HepG2 (cell line): Measurements from ENCODE around the gene SPCS1. TPM values are rescaled to one million over a fixed set of nuclear protein-coding genes. Genes with fewer than 3 reads are reported as not detected.

Experiments used
- GATAD1 ChIP-seq: IDR thresholded peaks from 2 replicates; pipeline ENCODE4 v1.6.1; 2016; ENCODE audit warnings: missing genetic modification reagents, missing compliant biosample characterization
- IKZF1 ChIP-seq: fragments of 450-650 bp; IDR thresholded peaks from 2 replicates; pipeline ENCODE4 v1.7.1; 2016
- MIER2 ChIP-seq: IDR thresholded peaks from 2 replicates; pipeline ENCODE4 v1.6.1; 2016; ENCODE audit warnings: missing biosample characterization, missing genetic modification reagents
- NR2F1 ChIP-seq, 2 experiments: fragments of 450-650 bp in 1 of 2; formaldehyde crosslinking in 1 of 2; IDR thresholded peaks; 2 replicates each; pipeline versions ENCODE4 v1.5.0 to v1.6.1; 2016 to 2020; ENCODE audit warnings: mild to moderate bottlenecking in 1 of 2, missing compliant biosample characterization in 1 of 2, missing genetic modification reagents in 1 of 2, moderate library complexity in 1 of 2
- PCBP1 ChIP-seq: fragments of 200-400 bp; formaldehyde crosslinking; IDR thresholded peaks from 2 replicates; pipeline ENCODE4 v1.6.1; 2017; ENCODE audit warnings: mild to moderate bottlenecking, low read depth, low read length, borderline replicate concordance
- RAD21 ChIP-seq: fragments of 450-650 bp; formaldehyde crosslinking; IDR thresholded peaks from 2 replicates; pipeline ENCODE4 v1.5.0; 2020; ENCODE audit warnings: mild to moderate bottlenecking
- SALL2 ChIP-seq: sonication (generic); formaldehyde crosslinking; IDR thresholded peaks from 2 replicates; pipeline ENCODE4 v1.8.1; 2023; ENCODE audit warnings: mild to moderate bottlenecking, missing genetic modification reagents, inconsistent platforms
- SIN3A ChIP-seq: IDR thresholded peaks from 2 replicates; pipeline ENCODE4 v1.6.1; 2011; ENCODE audit warnings: low read depth, mild to moderate bottlenecking, control low read depth, low read length, borderline replicate concordance
- SIX4 ChIP-seq: sonication (generic); formaldehyde crosslinking; IDR thresholded peaks from 2 replicates; pipeline ENCODE4 v1.4.0; 2020; ENCODE audit warnings: missing genetic modification reagents
- SNAPC2 ChIP-seq: sonication (generic); formaldehyde crosslinking; IDR thresholded peaks from 2 replicates; pipeline ENCODE4 v1.8.1; 2022; ENCODE audit warnings: mild to moderate bottlenecking, missing genetic modification reagents
- SYNCRIP ChIP-seq: fragments of 200-400 bp; formaldehyde crosslinking; IDR thresholded peaks from 2 replicates; pipeline ENCODE4 v1.6.1; 2018; ENCODE audit warnings: mild to moderate bottlenecking, low read depth, low read length; ENCODE audit not compliant: insufficient read depth
- ZBTB7A ChIP-seq: sonication (generic); formaldehyde crosslinking; IDR thresholded peaks from 2 replicates; pipeline ENCODE4 v1.8.0; 2022; ENCODE audit warnings: mild to moderate bottlenecking, missing genetic modification reagents
- ZNF17 ChIP-seq: sonication (generic); formaldehyde crosslinking; IDR thresholded peaks from 2 replicates; pipeline ENCODE4 v1.5.0; 2020; ENCODE audit warnings: mild to moderate bottlenecking, missing genetic modification reagents
- ZNF253 ChIP-seq: sonication (generic); formaldehyde crosslinking; IDR thresholded peaks from 2 replicates; pipeline ENCODE4 v1.8.0; 2022; ENCODE audit warnings: mild to moderate bottlenecking, missing genetic modification reagents, borderline replicate concordance
- ZNF530 ChIP-seq: sonication (generic); formaldehyde crosslinking; IDR thresholded peaks from 2 replicates; pipeline ENCODE4 v1.5.0; 2020; ENCODE audit warnings: low read depth, mild to moderate bottlenecking, missing genetic modification reagents
- ZNF674 ChIP-seq: sonication (generic); formaldehyde crosslinking; IDR thresholded peaks from 2 replicates; pipeline ENCODE4 v1.5.0; 2020; ENCODE audit warnings: low read depth, mild to moderate bottlenecking, missing genetic modification reagents
- ZNF816 ChIP-seq: sonication (generic); formaldehyde crosslinking; IDR thresholded peaks from 2 replicates; pipeline ENCODE4 v1.8.0; 2022; ENCODE audit warnings: missing genetic modification reagents, mild to moderate bottlenecking, borderline replicate concordance
- polyA plus RNA-seq, 8 experiments: library from polyadenylated mRNA; depleted of rRNA in 3 of 8; stranded (reverse) in 7 of 8; unstranded in 1 of 8; fragments of >200 nt; fragmentation: Illumina TruSeq in 4 of 8; extraction: Trizol in 4 of 8; gene quantifications; 2 replicates each; pipeline versions ENCODE4 v1.2.1 to v1.2.3, GENCODE V29; 2011 to 2016; ENCODE audit warnings: low read depth in 4 of 8, missing spikeins in 1 of 8, mixed read lengths in 1 of 8; ENCODE audit not compliant: insufficient read depth in 1 of 8
- total RNA-seq, 5 experiments: library from RNA; depleted of rRNA; stranded (reverse); fragments of >200 nt; fragmentation: Illumina TruSeq; extraction: Trizol; gene quantifications; 2 replicates each; pipeline ENCODE4 v1.2.3, GENCODE V29; 2016; ENCODE audit warnings: low read depth in 1 of 5
- TF ChIP-seq, protein P1 (sequence below): sonication (generic); formaldehyde crosslinking; IDR thresholded peaks from 2 replicates; pipeline ENCODE4 v1.4.0; 2020; ENCODE audit warnings: mild to moderate bottlenecking, missing genetic modification reagents
- TF ChIP-seq, protein P2 (sequence below): sonication (generic); formaldehyde crosslinking; IDR thresholded peaks from 2 replicates; pipeline ENCODE4 v1.9.0; 2021; ENCODE audit warnings: missing genetic modification reagents, borderline replicate concordance
- TF ChIP-seq, protein P3 (sequence below): sonication (generic); formaldehyde crosslinking; IDR thresholded peaks from 2 replicates; pipeline ENCODE4 v1.4.0; 2020; ENCODE audit warnings: missing genetic modification reagents

The SPCS1 gene
- total and polyA plus RNA-seq, 2 of the 13 experiments (the other 11 are each of a cell fraction or from before 2014, with no cell fraction given) = 84.6 to 120 TPM

DNA sequence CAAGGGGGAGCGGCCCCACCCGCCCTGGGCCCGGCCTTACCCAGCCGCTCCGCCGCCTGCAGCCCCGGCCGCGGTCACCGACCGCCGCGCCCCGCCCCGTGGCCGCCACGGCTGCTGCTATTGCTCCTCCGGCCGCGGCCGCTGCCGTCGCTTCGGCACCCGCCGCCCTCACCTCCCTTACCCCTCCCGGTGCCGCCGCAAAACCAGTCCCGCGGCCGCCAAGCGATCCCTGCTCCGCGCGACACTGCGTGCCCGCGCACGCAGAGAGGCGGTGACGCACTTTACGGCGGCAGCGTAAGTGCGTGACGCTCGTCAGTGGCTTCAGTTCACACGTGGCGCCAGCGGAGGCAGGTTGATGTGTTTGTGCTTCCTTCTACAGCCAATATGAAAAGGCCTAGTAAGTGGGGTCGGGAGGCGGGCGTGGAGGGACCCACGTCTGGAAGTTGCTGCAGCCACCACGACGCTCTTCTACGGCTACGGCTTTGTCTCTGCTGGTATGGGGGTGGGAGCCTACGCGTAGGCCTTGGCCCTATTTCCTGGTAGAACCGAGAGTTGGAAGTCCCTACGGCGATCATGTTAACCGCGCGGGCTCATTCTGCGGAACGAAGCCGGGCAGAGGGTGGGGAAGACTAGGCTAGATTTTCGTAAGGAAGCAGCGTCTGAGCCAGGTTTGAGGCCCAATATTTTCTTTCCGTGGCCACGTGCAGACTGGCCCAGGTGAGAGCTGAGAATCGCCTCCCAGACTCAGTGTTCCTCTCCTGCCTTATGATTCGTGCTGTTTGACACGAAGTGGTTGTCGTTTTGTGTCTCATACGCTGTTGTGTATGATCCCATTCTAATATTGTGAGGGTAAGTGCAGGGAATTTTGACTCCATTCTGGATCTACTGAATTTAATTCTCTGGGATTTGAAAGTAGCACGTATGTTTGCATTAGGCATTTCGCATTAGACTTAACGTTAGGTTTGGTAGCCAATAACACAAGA lies 19.9 kb upstream of the SPCS1 start, which contains the start of the genes GNL3 and PBRM1 (continued):
- TF ChIP-seq, protein P1, sequence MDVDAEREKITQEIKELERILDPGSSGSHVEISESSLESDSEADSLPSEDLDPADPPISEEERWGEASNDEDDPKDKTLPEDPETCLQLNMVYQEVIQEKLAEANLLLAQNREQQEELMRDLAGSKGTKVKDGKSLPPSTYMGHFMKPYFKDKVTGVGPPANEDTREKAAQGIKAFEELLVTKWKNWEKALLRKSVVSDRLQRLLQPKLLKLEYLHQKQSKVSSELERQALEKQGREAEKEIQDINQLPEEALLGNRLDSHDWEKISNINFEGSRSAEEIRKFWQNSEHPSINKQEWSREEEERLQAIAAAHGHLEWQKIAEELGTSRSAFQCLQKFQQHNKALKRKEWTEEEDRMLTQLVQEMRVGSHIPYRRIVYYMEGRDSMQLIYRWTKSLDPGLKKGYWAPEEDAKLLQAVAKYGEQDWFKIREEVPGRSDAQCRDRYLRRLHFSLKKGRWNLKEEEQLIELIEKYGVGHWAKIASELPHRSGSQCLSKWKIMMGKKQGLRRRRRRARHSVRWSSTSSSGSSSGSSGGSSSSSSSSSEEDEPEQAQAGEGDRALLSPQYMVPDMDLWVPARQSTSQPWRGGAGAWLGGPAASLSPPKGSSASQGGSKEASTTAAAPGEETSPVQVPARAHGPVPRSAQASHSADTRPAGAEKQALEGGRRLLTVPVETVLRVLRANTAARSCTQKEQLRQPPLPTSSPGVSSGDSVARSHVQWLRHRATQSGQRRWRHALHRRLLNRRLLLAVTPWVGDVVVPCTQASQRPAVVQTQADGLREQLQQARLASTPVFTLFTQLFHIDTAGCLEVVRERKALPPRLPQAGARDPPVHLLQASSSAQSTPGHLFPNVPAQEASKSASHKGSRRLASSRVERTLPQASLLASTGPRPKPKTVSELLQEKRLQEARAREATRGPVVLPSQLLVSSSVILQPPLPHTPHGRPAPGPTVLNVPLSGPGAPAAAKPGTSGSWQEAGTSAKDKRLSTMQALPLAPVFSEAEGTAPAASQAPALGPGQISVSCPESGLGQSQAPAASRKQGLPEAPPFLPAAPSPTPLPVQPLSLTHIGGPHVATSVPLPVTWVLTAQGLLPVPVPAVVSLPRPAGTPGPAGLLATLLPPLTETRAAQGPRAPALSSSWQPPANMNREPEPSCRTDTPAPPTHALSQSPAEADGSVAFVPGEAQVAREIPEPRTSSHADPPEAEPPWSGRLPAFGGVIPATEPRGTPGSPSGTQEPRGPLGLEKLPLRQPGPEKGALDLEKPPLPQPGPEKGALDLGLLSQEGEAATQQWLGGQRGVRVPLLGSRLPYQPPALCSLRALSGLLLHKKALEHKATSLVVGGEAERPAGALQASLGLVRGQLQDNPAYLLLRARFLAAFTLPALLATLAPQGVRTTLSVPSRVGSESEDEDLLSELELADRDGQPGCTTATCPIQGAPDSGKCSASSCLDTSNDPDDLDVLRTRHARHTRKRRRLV = 0 out of 2 replicates have a peak, but pooled peaks have one; percentile 87
- peak; percentile 67 for TF ChIP-seq SALL2 (CRISPR knock-in tag)
- TF ChIP-seq GATAD1 = peak; percentile 94
- TF ChIP-seq ZNF674 = 0 out of 2 replicates have a peak, but pooled peaks have one; percentile 46
- TF ChIP-seq ZBTB7A (CRISPR knock-in tag) = peak; percentile 65; the same call in 1 of the 2 replicates
- TF ChIP-seq, protein P2, sequence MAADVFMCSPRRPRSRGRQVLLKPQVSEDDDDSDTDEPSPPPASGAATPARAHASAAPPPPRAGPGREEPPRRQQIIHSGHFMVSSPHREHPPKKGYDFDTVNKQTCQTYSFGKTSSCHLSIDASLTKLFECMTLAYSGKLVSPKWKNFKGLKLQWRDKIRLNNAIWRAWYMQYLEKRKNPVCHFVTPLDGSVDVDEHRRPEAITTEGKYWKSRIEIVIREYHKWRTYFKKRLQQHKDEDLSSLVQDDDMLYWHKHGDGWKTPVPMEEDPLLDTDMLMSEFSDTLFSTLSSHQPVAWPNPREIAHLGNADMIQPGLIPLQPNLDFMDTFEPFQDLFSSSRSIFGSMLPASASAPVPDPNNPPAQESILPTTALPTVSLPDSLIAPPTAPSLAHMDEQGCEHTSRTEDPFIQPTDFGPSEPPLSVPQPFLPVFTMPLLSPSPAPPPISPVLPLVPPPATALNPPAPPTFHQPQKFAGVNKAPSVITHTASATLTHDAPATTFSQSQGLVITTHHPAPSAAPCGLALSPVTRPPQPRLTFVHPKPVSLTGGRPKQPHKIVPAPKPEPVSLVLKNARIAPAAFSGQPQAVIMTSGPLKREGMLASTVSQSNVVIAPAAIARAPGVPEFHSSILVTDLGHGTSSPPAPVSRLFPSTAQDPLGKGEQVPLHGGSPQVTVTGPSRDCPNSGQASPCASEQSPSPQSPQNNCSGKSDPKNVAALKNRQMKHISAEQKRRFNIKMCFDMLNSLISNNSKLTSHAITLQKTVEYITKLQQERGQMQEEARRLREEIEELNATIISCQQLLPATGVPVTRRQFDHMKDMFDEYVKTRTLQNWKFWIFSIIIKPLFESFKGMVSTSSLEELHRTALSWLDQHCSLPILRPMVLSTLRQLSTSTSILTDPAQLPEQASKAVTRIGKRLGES (CRISPR knock-in tag) = no peak
- TF ChIP-seq RAD21 (CRISPR knock-in tag) = peak; percentile 27; the same call in 1 of the 2 replicates
- peak; percentile 68; the same call in 1 of the 2 replicates for TF ChIP-seq SIX4 (CRISPR knock-in tag)
- TF ChIP-seq ZNF253 (CRISPR knock-in tag) = 0 out of 2 replicates have a peak, but pooled peaks have one; percentile 89
- peak; percentile 94; the same call in 1 of the 2 replicates for TF ChIP-seq SIN3A
- TF ChIP-seq IKZF1 = no peak
- TF ChIP-seq ZNF816 (CRISPR knock-in tag) = peak; percentile 71; the same call in 1 of the 2 replicates
- TF ChIP-seq, protein P3, sequence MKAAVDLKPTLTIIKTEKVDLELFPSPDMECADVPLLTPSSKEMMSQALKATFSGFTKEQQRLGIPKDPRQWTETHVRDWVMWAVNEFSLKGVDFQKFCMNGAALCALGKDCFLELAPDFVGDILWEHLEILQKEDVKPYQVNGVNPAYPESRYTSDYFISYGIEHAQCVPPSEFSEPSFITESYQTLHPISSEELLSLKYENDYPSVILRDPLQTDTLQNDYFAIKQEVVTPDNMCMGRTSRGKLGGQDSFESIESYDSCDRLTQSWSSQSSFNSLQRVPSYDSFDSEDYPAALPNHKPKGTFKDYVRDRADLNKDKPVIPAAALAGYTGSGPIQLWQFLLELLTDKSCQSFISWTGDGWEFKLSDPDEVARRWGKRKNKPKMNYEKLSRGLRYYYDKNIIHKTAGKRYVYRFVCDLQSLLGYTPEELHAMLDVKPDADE (CRISPR knock-in tag) = 0 out of 2 replicates have a peak, but pooled peaks have one; percentile 65
- TF ChIP-seq PCBP1 = no peak
- no peak for TF ChIP-seq NR2F1 (CRISPR knock-in tag; IDR thresholded peaks at IDR 0.05)
- TF ChIP-seq SYNCRIP = no peak
- no peak for TF ChIP-seq SNAPC2 (CRISPR knock-in tag)
- no peak for TF ChIP-seq ZNF17 (CRISPR knock-in tag)
- TF ChIP-seq ZNF530 (CRISPR knock-in tag) = no peak
- peak; percentile 74 for TF ChIP-seq MIER2 (CRISPR knock-in tag)
